HG03378 (cell line): Measurements from ENCODE around the gene ABCG4.
"Not testable (repeated sequence)": the region's sequence is repeated elsewhere in the genome, so short reads cannot be mapped to it uniquely, and the experiment has no call there.

Experiments
- ATAC-seq: cut with Tn5 transposase; IDR thresholded peaks from one replicate; pipeline ENCODE4 v1.9.1; 2021; ENCODE audit warnings: mild to moderate bottlenecking, moderate library complexity; ENCODE audit not compliant: unreplicated experiment

The ABCG4 gene

GRCh38 chr11:119180729-119181676 is 32.2 kb downstream of the ABCG4 start:
- ATAC-seq, result no peak

- ATAC-seq, result no peak
These were observed 33.0 kb downstream of the ABCG4 start for GRCh38 chr11:119181677-119182412.

- ATAC-seq, result not testable (repeated sequence)
These were observed 35.5 kb downstream of the ABCG4 start for GRCh38 chr11:119184399-119184798.

GRCh38 chr11:119185981-119186634 is 37.3 kb downstream of the ABCG4 start:
- no peak for ATAC-seq

GRCh38 chr11:119187123-119187892 is 38.5 kb downstream of the ABCG4 start:
- no peak for ATAC-seq

- ATAC-seq, result no peak
These were observed 39.2 kb downstream of the ABCG4 start for GRCh38 chr11:119188067-119188466.

- ATAC-seq, result no peak
These were observed 40.0 kb downstream of the ABCG4 start for GRCh38 chr11:119188887-119189286.

GRCh38 chr11:119189393-119189792 is 40.5 kb downstream of the ABCG4 start:
- no peak for ATAC-seq

GRCh38 chr11:119190531-119190930 is 41.7 kb downstream of the ABCG4 start:
- ATAC-seq, result no peak

GRCh38 chr11:119191265-119191664 is 42.4 kb downstream of the ABCG4 start:
- ATAC-seq, result not testable (repeated sequence)

- no peak for ATAC-seq
These were observed 43.3 kb downstream of the ABCG4 start for GRCh38 chr11:119192111-119192510.

GRCh38 chr11:119193001-119193400 is 44.1 kb downstream of the ABCG4 start:
- ATAC-seq, result no peak

- no peak for ATAC-seq
These were observed 44.8 kb downstream of the ABCG4 start for GRCh38 chr11:119193626-119194025.

GRCh38 chr11:119194811-119195440 is 46.1 kb downstream of the ABCG4 start:
- no peak for ATAC-seq

- ATAC-seq, result no peak
These were observed 46.8 kb downstream of the ABCG4 start for GRCh38 chr11:119195680-119196079.

- peak; percentile 56 for ATAC-seq
These were observed 48.1 kb downstream of the ABCG4 start for GRCh38 chr11:119196833-119197483.

- no peak for ATAC-seq
These were observed 50.1 kb downstream of the ABCG4 start for GRCh38 chr11:119198925-119199324.

- ATAC-seq, result not testable (repeated sequence)
These were observed 52.4 kb downstream of the ABCG4 start for GRCh38 chr11:119201236-119201635.

- no peak for ATAC-seq
These were observed 53.7 kb downstream of the ABCG4 start for GRCh38 chr11:119202554-119202953.

- ATAC-seq, result no peak
These were observed 55.2 kb downstream of the ABCG4 start for GRCh38 chr11:119204066-119204465.
